Measurements from ENCODE around the gene AKAP1. TPM values are rescaled to one million over a fixed set of nuclear protein-coding genes. Genes with fewer than 3 reads are reported as not detected.

AKAP1 gene
- total and polyA plus RNA-seq, 9 of the 15 experiments (the other 6 are each of a cell fraction or from before 2014, with no cell fraction given), result 12.9 to 63.8 (median 36.4) TPM

DNA sequence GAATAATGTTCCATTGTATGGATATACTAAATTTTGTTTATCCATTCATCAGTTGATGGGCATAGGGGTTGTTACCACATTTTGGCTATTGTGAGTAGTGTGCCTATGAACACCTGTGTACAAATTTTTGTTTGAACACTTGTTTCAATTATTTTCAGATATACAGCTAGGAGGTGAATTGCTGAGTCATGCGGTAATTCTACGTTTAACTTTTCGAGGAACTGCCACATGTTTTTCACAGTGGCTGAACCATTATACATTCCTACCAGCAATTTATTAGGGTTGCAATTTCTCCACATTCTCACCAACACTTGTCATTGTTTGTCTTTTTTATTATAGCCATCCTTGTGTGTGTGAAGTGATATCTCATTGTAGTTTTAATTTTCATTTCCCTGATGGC is 75.6 kb downstream of the AKAP1 start (continued):
- TF ChIP-seq, protein P1, sequence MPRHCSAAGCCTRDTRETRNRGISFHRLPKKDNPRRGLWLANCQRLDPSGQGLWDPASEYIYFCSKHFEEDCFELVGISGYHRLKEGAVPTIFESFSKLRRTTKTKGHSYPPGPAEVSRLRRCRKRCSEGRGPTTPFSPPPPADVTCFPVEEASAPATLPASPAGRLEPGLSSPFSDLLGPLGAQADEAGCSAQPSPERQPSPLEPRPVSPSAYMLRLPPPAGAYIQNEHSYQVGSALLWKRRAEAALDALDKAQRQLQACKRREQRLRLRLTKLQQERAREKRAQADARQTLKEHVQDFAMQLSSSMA (CRISPR knock-in tag; IDR thresholded peaks at IDR 0.05), result no peak
- TF ChIP-seq ATF7 (IDR thresholded peaks at IDR 0.05) (no peak), TBL1XR1 (IDR thresholded peaks at IDR 0.05; ENCODE audit: low read length in 2 of 2) (no peak), MTA2 (IDR thresholded peaks at IDR 0.05; ENCODE audit: low read depth) (no peak), PHF21A (IDR thresholded peaks at IDR 0.05; ENCODE audit: borderline replicate concordance, low read depth) (no peak), L3MBTL2 (IDR thresholded peaks at IDR 0.05) (peak; percentile 74), MAFG (tag; conservative IDR thresholded peaks at IDR 0.05) (peak; percentile 91), KDM2B (CRISPR knock-in tag; IDR thresholded peaks at IDR 0.05) (no peak), EP300 (IDR thresholded peaks at IDR 0.05; ENCODE audit: low read length) (0 out of 2 replicates have a peak, but pooled peaks have one; percentile 6), FOXK1 (CRISPR knock-in tag; IDR thresholded peaks at IDR 0.05; ENCODE audit: borderline replicate concordance) (no peak), POLR2B (IDR thresholded peaks at IDR 0.05; ENCODE audit: low read depth, partially characterized antibody) (no peak), ZEB2 (IDR thresholded peaks at IDR 0.05) (no peak)
- TF ChIP-seq, protein P2, sequence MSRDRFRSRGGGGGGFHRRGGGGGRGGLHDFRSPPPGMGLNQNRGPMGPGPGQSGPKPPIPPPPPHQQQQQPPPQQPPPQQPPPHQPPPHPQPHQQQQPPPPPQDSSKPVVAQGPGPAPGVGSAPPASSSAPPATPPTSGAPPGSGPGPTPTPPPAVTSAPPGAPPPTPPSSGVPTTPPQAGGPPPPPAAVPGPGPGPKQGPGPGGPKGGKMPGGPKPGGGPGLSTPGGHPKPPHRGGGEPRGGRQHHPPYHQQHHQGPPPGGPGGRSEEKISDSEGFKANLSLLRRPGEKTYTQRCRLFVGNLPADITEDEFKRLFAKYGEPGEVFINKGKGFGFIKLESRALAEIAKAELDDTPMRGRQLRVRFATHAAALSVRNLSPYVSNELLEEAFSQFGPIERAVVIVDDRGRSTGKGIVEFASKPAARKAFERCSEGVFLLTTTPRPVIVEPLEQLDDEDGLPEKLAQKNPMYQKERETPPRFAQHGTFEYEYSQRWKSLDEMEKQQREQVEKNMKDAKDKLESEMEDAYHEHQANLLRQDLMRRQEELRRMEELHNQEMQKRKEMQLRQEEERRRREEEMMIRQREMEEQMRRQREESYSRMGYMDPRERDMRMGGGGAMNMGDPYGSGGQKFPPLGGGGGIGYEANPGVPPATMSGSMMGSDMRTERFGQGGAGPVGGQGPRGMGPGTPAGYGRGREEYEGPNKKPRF (IDR thresholded peaks at IDR 0.05; ENCODE audit: low read depth, low read length), result no peak

All from K562 (cell line).